Measurements from ENCODE around the gene CDKN1B. TPM values are rescaled to one million over a fixed set of nuclear protein-coding genes. Genes with fewer than 3 reads are reported as not detected.

The CDKN1B gene
- total RNA-seq, 1 donor from 2014 or later = 37.9 TPM

- Mint-ChIP-seq H3K4me3 (ENCODE audit: unreplicated experiment) (no peak overlapping the region), H3K27me3 (ENCODE audit: low read depth) (no peaks in the 10 kb centered on the region), H3K4me1 (ENCODE audit: low read depth) (peaks cover 43% of the 10 kb centered on the region), H3K9me3 (ENCODE audit: low read depth) (no peaks in the 10 kb centered on the region), H3K36me3 (ENCODE audit: low read depth) (peaks cover 16% of the 10 kb centered on the region), H3K27ac (ENCODE audit: unreplicated experiment) (peak overlapping the region; percentile 96)
- TF ChIP-seq, protein P1, sequence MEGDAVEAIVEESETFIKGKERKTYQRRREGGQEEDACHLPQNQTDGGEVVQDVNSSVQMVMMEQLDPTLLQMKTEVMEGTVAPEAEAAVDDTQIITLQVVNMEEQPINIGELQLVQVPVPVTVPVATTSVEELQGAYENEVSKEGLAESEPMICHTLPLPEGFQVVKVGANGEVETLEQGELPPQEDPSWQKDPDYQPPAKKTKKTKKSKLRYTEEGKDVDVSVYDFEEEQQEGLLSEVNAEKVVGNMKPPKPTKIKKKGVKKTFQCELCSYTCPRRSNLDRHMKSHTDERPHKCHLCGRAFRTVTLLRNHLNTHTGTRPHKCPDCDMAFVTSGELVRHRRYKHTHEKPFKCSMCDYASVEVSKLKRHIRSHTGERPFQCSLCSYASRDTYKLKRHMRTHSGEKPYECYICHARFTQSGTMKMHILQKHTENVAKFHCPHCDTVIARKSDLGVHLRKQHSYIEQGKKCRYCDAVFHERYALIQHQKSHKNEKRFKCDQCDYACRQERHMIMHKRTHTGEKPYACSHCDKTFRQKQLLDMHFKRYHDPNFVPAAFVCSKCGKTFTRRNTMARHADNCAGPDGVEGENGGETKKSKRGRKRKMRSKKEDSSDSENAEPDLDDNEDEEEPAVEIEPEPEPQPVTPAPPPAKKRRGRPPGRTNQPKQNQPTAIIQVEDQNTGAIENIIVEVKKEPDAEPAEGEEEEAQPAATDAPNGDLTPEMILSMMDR (IDR thresholded peaks at IDR 0.05) = no peak
- DNase-seq (ENCODE audit: low spot score) = no peak
Observed at GRCh38 chr12:12715128-12715458, 2.1 kb upstream of the CDKN1B start.

- no peak for DNase-seq (ENCODE audit: low spot score)
- Mint-ChIP-seq H3K27ac (ENCODE audit: unreplicated experiment) (peak overlapping the region; percentile 96), H3K36me3 (ENCODE audit: low read depth) (peaks cover 17% of the 10 kb centered on the region), H3K4me1 (ENCODE audit: low read depth) (peaks cover 48% of the 10 kb centered on the region), H3K9me3 (ENCODE audit: low read depth) (no peaks in the 10 kb centered on the region), H3K4me3 (ENCODE audit: unreplicated experiment) (peak overlapping the region; percentile 69), H3K27me3 (ENCODE audit: low read depth) (no peaks in the 10 kb centered on the region)
- TF ChIP-seq, protein P1 (IDR thresholded peaks at IDR 0.05) = no peak
Observed at GRCh38 chr12:12715459-12716150, 1.6 kb upstream of the CDKN1B start.

- Mint-ChIP-seq H3K9me3 (ENCODE audit: low read depth) (no peaks in the 10 kb centered on the region), H3K27ac (ENCODE audit: unreplicated experiment) (peak overlapping the region; percentile 96), H3K4me3 (ENCODE audit: unreplicated experiment) (peak overlapping the region; percentile 69), H3K4me1 (ENCODE audit: low read depth) (peaks cover 54% of the 10 kb centered on the region), H3K27me3 (ENCODE audit: low read depth) (no peaks in the 10 kb centered on the region), H3K36me3 (ENCODE audit: low read depth) (peaks cover 22% of the 10 kb centered on the region)
- TF ChIP-seq, protein P1 (IDR thresholded peaks at IDR 0.05) = no peak
- no peak for DNase-seq (ENCODE audit: low spot score)
Observed at GRCh38 chr12:12716151-12716792, 896 bp upstream of the CDKN1B start.

DNA sequence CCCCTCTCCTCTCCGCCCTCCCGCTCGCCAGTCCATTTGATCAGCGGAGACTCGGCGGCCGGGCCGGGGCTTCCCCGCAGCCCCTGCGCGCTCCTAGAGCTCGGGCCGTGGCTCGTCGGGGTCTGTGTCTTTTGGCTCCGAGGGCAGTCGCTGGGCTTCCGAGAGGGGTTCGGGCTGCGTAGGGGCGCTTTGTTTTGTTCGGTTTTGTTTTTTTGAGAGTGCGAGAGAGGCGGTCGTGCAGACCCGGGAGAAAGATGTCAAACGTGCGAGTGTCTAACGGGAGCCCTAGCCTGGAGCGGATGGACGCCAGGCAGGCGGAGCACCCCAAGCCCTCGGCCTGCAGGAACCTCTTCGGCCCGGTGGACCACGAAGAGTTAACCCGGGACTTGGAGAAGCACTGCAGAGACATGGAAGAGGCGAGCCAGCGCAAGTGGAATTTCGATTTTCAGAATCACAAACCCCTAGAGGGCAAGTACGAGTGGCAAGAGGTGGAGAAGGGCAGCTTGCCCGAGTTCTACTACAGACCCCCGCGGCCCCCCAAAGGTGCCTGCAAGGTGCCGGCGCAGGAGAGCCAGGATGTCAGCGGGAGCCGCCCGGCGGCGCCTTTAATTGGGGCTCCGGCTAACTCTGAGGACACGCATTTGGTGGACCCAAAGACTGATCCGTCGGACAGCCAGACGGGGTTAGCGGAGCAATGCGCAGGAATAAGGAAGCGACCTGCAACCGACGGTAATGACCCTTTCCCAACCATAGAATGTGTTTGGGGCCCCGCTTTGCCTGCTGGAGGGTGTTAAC is 615 bp downstream of the CDKN1B start:
- Mint-ChIP-seq H3K4me3 (ENCODE audit: unreplicated experiment) (peak overlapping the region; percentile 99), H3K27me3 (ENCODE audit: low read depth) (no peaks in the 10 kb centered on the region), H3K9me3 (ENCODE audit: low read depth) (no peaks in the 10 kb centered on the region), H3K4me1 (ENCODE audit: low read depth) (peaks cover 67% of the 10 kb centered on the region), H3K27ac (ENCODE audit: unreplicated experiment) (peak overlapping the region; percentile 99), H3K36me3 (ENCODE audit: low read depth) (peaks cover 22% of the 10 kb centered on the region)
- TF ChIP-seq, protein P1 (IDR thresholded peaks at IDR 0.05) = no peak
- no peak for DNase-seq (ENCODE audit: low spot score)

DNA sequence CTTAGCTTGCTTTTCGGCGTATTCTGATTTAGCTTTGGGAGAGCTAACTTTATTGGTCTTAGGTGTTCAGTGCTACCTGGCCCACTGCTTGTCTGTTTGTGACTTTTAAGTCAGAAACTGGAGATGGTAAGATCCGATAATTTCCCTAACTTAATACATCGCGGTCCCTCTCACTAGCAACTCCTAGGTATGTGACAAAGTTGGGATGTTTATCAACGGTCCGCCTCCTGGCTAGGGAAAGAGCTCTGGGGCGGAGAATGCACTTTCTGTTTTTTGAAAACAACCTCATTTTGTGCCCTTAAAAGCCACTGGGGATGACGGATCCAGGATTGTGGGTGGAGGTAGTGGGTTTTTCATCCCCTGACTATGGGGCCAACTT is 1.2 kb downstream of the CDKN1B start:
- TF ChIP-seq, protein P1 (IDR thresholded peaks at IDR 0.05) = no peak
- Mint-ChIP-seq H3K4me3 (ENCODE audit: unreplicated experiment) (peak overlapping the region; percentile 99), H3K9me3 (ENCODE audit: low read depth) (no peaks in the 10 kb centered on the region), H3K4me1 (ENCODE audit: low read depth) (peaks cover 73% of the 10 kb centered on the region), H3K36me3 (ENCODE audit: low read depth) (peaks cover 22% of the 10 kb centered on the region), H3K27ac (ENCODE audit: unreplicated experiment) (peak overlapping the region; percentile 99), H3K27me3 (ENCODE audit: low read depth) (no peaks in the 10 kb centered on the region)
- no peak for DNase-seq (ENCODE audit: low spot score)
